ENCODE measurements around the gene LEFTY2.
"Not testable (repeated sequence)": the region's sequence is repeated elsewhere in the genome, so short reads cannot be mapped to it uniquely, and the experiment has no call there.

The LEFTY2 gene

GRCh38 chr1:225899044-225899925, 41.7 kb downstream of the LEFTY2 start:
- DNase-seq (ENCODE audit: low spot score): no peak

- no peak for DNase-seq (ENCODE audit: low spot score)
Observed at GRCh38 chr1:225897595-225898514, 43.2 kb downstream of the LEFTY2 start.

- DNase-seq (ENCODE audit: low spot score): peak; percentile 91
Observed at GRCh38 chr1:225896937-225897549, 44.0 kb downstream of the LEFTY2 start.

- DNase-seq (ENCODE audit: low spot score): no peak
Observed at GRCh38 chr1:225896494-225896893, 44.5 kb downstream of the LEFTY2 start.

- DNase-seq (ENCODE audit: low spot score): no peak
Observed at GRCh38 chr1:225892307-225892706, 48.7 kb downstream of the LEFTY2 start.

GRCh38 chr1:225891229-225891972, 49.6 kb downstream of the LEFTY2 start:
- peak; percentile 69 for DNase-seq (ENCODE audit: low spot score)

GRCh38 chr1:225890346-225891228, 50.4 kb downstream of the LEFTY2 start:
- DNase-seq (ENCODE audit: low spot score): no peak

GRCh38 chr1:225889743-225890142, 51.3 kb downstream of the LEFTY2 start:
- DNase-seq (ENCODE audit: low spot score): no peak

- no peak for DNase-seq (ENCODE audit: low spot score)
Observed at GRCh38 chr1:225888898-225889601, 52.0 kb downstream of the LEFTY2 start, which contains the start of gene LEFTY1. Gene LEFTY1, minus strand, starts transcription at chr1:225889146. Its CDS starts 80 bp downstream, at chr1:225889066.

GRCh38 chr1:225888289-225888897, 52.6 kb downstream of the LEFTY2 start:
- DNase-seq (ENCODE audit: low spot score): no peak

GRCh38 chr1:225887554-225888288, 53.3 kb downstream of the LEFTY2 start:
- not testable (repeated sequence) for DNase-seq (ENCODE audit: low spot score)

- no peak for DNase-seq (ENCODE audit: low spot score)
Observed at GRCh38 chr1:225887030-225887314, 54.0 kb downstream of the LEFTY2 start.
